Smooth muscle cell (in vitro differentiated cells): ENCODE measurements around the gene MYO9B. TPM values are rescaled to one million over a fixed set of nuclear protein-coding genes. Genes with fewer than 3 reads are reported as not detected.
A peak's percentile ranks its signal among the peaks of the same experiment; 100 is the strongest.

Source experiments
- DNase-seq: peaks from one replicate; lab custom pipeline; 2025; ENCODE audit not compliant: unreplicated experiment; lab: John Stamatoyannopoulos, UW
- H2AFZ ChIP-seq: fragments of 200-600 bp; sonication (generic); 2 replicates; pipeline ENCODE4 v1.6.0; 2016; ENCODE audit warnings: antibody characterized with exemption, low read depth, mild to moderate bottlenecking
- H3F3A ChIP-seq: fragments of 200-600 bp; sonication (generic); 2 replicates; pipeline ENCODE4 v1.6.0; 2017; ENCODE audit warnings: antibody characterized with exemption, low read depth
- H3K27ac ChIP-seq: fragments of 200-600 bp; sonication (generic); 2 replicates; pipeline ENCODE4 v1.5.1; 2016; ENCODE audit warnings: low read depth, mild to moderate bottlenecking
- H3K27me3 ChIP-seq: fragments of 200-600 bp; sonication (generic); 2 replicates; pipeline ENCODE4 v1.6.1; 2016; ENCODE audit warnings: low read depth, mild to moderate bottlenecking
- H3K36me3 ChIP-seq: fragments of 200-600 bp; sonication (generic); 2 replicates; pipeline ENCODE4 v1.5.1; 2016; ENCODE audit warnings: low read depth
- H3K4me1 ChIP-seq: fragments of 200-600 bp; sonication (generic); 2 replicates; pipeline ENCODE4 v1.5.1; 2016; ENCODE audit warnings: low read depth
- H3K4me2 ChIP-seq: fragments of 200-600 bp; sonication (generic); 2 replicates; pipeline ENCODE4 v1.6.0; 2016; ENCODE audit warnings: mild to moderate bottlenecking
- H3K4me3 ChIP-seq: fragments of 200-600 bp; sonication (generic); 2 replicates; pipeline ENCODE4 v1.5.1; 2016; ENCODE audit warnings: mild to moderate bottlenecking
- H3K79me2 ChIP-seq: fragments of 200-600 bp; sonication (generic); 2 replicates; pipeline ENCODE4 v1.6.0; 2016; ENCODE audit warnings: low read depth, mild to moderate bottlenecking
- H3K9ac ChIP-seq: fragments of 200-600 bp; sonication (generic); 2 replicates; pipeline ENCODE4 v1.6.0; 2016; ENCODE audit warnings: low read depth
- H3K9me3 ChIP-seq: fragments of 200-600 bp; sonication (generic); replicated peaks from 2 replicates; pipeline ENCODE4 v1.5.1; 2016; ENCODE audit warnings: low read depth
- H4K20me1 ChIP-seq: fragments of 200-600 bp; sonication (generic); 2 replicates; pipeline ENCODE4 v1.6.0; 2016; ENCODE audit warnings: low read depth
- WGBS: methylation state at CpG from one replicate; pipeline ENCODE4 v1.1.7; 2016; ENCODE audit warnings: low lambda C conversion rate; 5-methylcytosine and 5-hydroxymethylcytosine counted together
- polyA plus RNA-seq: library from polyadenylated mRNA; unstranded; fragments of >200 nt; fragmentation: Nextera tagmentation; extraction: Ambion mirVana; gene quantifications from 2 replicates; pipeline ENCODE4 v1.2.1, GENCODE V29; 2016
- total RNA-seq: library from RNA; depleted of rRNA; stranded (reverse); fragments of >200 nt; gene quantifications from 2 replicates; pipeline ENCODE4 v1.2.3, GENCODE V29; 2014
- TF ChIP-seq, protein P1 (sequence below): fragments of 200-600 bp; sonication (generic); IDR thresholded peaks from 2 replicates; pipeline ENCODE4 v1.5.1; 2017; ENCODE audit warnings: borderline replicate concordance, mild to moderate bottlenecking, antibody characterized with exemption; ENCODE audit not compliant: insufficient read depth, poor library complexity, severe bottlenecking

MYO9B gene
- total and polyA plus RNA-seq, 2 experiments from 2014 or later, result 44.6 to 46.6 TPM

DNA sequence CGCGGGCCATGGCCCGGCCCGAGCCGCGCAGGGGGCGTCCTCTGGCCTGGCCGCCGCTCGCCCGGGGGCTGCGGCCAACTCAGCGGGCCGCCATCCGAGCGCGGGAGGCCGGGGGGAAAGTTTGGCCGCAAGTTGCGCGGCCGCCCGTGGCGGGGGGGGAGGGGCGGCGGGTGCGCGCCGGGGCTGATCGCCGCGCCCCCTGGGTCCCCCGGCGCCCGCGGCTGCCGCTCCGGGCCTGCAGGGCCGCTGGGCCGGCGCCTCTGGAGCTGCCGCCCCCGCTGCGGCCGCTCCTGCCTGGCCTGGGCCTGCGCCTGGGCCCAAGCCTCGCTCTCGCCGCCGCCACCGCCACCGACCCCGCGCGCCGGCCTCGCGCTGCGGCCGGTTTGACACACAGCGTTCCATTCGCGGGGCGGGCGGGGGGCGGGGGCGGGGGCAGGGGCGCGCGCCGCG is 170.0 kb downstream of the MYO9B start, which contains the start of gene NR2F6:
Gene NR2F6, minus strand, starts transcription at position 385 of the 450 bp plus-strand sequence. CDS start 699 bp downstream, outside the sequence.
- no peaks in the 10 kb centered on the region for H3K36me3 ChIP-seq
- peaks cover 3% of the 10 kb centered on the region for H3F3A ChIP-seq
- H4K20me1 ChIP-seq, result peaks cover 36% of the 10 kb centered on the region
- TF ChIP-seq, protein P1, sequence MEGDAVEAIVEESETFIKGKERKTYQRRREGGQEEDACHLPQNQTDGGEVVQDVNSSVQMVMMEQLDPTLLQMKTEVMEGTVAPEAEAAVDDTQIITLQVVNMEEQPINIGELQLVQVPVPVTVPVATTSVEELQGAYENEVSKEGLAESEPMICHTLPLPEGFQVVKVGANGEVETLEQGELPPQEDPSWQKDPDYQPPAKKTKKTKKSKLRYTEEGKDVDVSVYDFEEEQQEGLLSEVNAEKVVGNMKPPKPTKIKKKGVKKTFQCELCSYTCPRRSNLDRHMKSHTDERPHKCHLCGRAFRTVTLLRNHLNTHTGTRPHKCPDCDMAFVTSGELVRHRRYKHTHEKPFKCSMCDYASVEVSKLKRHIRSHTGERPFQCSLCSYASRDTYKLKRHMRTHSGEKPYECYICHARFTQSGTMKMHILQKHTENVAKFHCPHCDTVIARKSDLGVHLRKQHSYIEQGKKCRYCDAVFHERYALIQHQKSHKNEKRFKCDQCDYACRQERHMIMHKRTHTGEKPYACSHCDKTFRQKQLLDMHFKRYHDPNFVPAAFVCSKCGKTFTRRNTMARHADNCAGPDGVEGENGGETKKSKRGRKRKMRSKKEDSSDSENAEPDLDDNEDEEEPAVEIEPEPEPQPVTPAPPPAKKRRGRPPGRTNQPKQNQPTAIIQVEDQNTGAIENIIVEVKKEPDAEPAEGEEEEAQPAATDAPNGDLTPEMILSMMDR, result no peak
- H3K9me3 ChIP-seq, result no peaks in the 10 kb centered on the region
- H3K27ac ChIP-seq, result peak within 1 kb of the TSS; percentile 80
- H3K79me2 ChIP-seq, result peaks cover 47% of the 10 kb centered on the region
- peak within 1 kb of the TSS; percentile 67 for H3K4me3 ChIP-seq
- H3K4me2 ChIP-seq, result peak within 1 kb of the TSS; percentile 95
- H3K27me3 ChIP-seq, result no peaks in the 10 kb centered on the region
- peak within 1 kb of the TSS; percentile 19 for H3K9ac ChIP-seq
- 1% methylated on average over 39 of the region's 72 CpGs for WGBS
- H3K4me1 ChIP-seq, result peaks cover 24% of the 10 kb centered on the region
- DNase-seq, result no peak
- H2AFZ ChIP-seq, result peak within 1 kb of the TSS; percentile 1

DNA sequence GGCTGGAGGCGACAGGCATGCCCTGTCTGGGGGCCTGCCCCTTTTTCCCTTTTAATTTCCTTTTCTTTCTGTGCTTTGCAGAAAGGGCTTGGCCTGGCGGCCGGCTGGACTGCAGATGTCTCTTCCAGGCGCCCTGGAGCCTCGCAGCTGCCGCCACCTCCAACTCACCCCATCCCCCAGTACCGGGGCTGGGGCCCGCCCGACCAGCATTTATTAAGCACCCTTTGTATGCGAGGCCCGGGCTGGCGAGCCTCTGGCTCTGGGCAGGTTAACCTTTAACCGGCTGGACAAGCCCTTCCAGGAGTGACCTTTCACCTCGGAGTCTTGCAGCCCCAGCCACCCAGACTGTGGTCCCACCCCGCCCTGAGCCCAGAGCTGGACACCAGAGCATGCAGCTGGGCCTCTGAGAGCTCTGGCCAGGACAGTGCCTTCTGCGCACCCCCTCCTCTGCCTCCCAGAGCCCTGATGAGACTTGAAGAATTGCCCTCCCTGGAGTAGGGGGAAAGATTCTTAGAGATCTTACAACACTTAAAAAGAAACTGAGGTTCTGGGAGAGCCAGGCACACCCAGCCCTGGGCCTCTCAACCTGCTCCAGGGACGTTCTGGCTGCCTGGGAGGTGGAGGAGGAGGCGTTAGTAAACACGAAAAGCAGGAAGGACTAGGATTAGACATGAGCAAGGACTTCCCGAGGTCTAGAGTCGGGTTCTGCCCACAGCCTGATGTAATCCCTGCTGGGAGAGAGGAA is 171.3 kb downstream of the MYO9B start:
- Histone ChIP-seq H3K4me3 (peak overlapping the region; percentile 61), H3K36me3 (no peaks in the 10 kb centered on the region), H3F3A (no peaks in the 10 kb centered on the region), H3K4me1 (peaks cover 24% of the 10 kb centered on the region), H3K9ac (no peak overlapping the region), H4K20me1 (peaks cover 23% of the 10 kb centered on the region), H2AFZ (peak overlapping the region; percentile 1), H3K4me2 (peak overlapping the region; percentile 95), H3K9me3 (no peaks in the 10 kb centered on the region), H3K27me3 (no peaks in the 10 kb centered on the region), H3K27ac (peak overlapping the region; percentile 80), H3K79me2 (peaks cover 34% of the 10 kb centered on the region)
- DNase-seq, result no peak
- TF ChIP-seq, protein P1, result no peak
- WGBS, result 11% methylated on average over 18 of the region's 21 CpGs

DNA sequence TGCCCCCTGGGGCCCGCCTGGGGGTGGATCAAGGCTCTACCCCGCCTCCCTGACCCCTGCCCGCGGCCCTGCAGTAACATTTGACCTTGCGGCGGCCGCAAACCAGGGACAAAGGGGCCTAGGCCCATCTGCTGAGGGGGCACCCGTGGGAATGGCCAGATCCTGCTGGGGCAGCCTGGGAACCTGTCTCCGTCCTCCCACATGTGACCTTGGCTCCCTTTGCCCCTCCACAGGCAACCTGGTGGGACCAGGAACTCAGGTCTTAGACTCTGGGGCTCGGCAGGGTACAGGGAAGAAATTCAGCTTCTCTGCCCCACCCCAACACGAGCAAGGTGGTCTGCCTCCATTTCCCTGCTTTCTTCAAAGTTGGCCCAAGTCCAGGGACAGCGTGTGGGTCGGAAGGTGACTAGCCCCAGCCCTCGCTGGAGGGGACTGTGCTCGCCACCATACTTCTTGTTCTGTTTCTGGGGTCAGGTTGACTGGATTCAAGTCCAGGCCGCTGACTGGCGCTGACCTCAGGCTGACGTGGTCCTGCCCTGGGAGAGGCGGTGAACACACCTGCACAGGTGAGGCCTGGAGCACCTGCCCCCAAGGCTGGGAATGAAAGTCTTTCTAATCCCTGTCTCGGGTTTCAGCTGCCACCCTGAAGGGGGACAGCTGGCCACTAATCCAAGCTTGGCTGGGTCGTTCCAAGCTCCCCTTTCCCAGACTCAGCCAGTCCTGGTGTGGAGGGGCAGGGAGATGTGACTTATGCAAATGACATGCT is 172.6 kb downstream of the MYO9B start:
- Histone ChIP-seq H3K79me2 (peaks cover 21% of the 10 kb centered on the region), H3K4me1 (peaks cover 24% of the 10 kb centered on the region), H3K27ac (peak overlapping the region; percentile 80), H3K4me2 (peak overlapping the region; percentile 22), H4K20me1 (peaks cover 10% of the 10 kb centered on the region), H3K27me3 (no peaks in the 10 kb centered on the region), H3K9me3 (no peaks in the 10 kb centered on the region), H3K9ac (no peak overlapping the region), H2AFZ (no peak overlapping the region), H3K4me3 (no peak overlapping the region), H3K36me3 (no peaks in the 10 kb centered on the region), H3F3A (no peaks in the 10 kb centered on the region)
- no peak for DNase-seq
- TF ChIP-seq, protein P1, result no peak
- WGBS, result 55% methylated on average over 21 of the region's 21 CpGs
